Uterus (tissue), 2 donors: ENCODE measurements around the gene BRICD5.

Experiments
- CTCF ChIP-seq, 4 experiments: fragments of 200-600 bp in 2 of 4; fragments of 450-650 bp in 2 of 4; sonication (generic) in 2 of 4; IDR thresholded peaks; one replicate each; pipeline ENCODE4 v1.5.1; 2016 to 2019; ENCODE audit warnings: antibody characterized with exemption in 4 of 4, mild to moderate bottlenecking in 2 of 4, moderate library complexity in 1 of 4
- POLR2A ChIP-seq, 2 donors: fragments of 450-650 bp; IDR thresholded peaks; one replicate each; pipeline ENCODE4 v1.6.1; 2016; ENCODE audit warnings: antibody characterized with exemption in 2 of 2, mild to moderate bottlenecking in 1 of 2, moderate library complexity in 1 of 2

- TF ChIP-seq POLR2A (IDR thresholded peaks at IDR 0.05) (no peak), CTCF (IDR thresholded peaks at IDR 0.05) (no peak)
Observed at GRCh38 chr16:2180461-2180860, 30.2 kb downstream of the BRICD5 start.
